Stimulated activated CD4-positive, alpha-beta T cell treated with anti-CD3 and anti-CD28 coated beads, Interleukin-15, amount 100 ng/mL, for 24 hours (primary cell): ENCODE measurements around the gene CFAP107.

ENCODE experiments used
- DNase-seq: peaks from one replicate; pipeline ENCODE4 v3.0.0-alpha.2; 2020

The CFAP107 gene

GRCh38 chr1:12745126-12745991 is 641 bp upstream of the CFAP107 start:
- DNase-seq = no peak

GRCh38 chr1:12748778-12749355 is 2.9 kb downstream of the CFAP107 start:
- DNase-seq = no peak

- DNase-seq = no peak
Observed at GRCh38 chr1:12754738-12755137, 8.7 kb downstream of the CFAP107 start.

- no peak for DNase-seq
Observed at GRCh38 chr1:12756273-12756672, 10.3 kb downstream of the CFAP107 start.

- no peak for DNase-seq
Observed at GRCh38 chr1:12756768-12757413, 10.9 kb downstream of the CFAP107 start.

GRCh38 chr1:12757836-12758235 is 11.8 kb downstream of the CFAP107 start:
- DNase-seq = no peak

- no peak for DNase-seq
Observed at GRCh38 chr1:12760256-12760795, 14.3 kb downstream of the CFAP107 start.

GRCh38 chr1:12761781-12762180 is 15.8 kb downstream of the CFAP107 start:
- DNase-seq = no peak

- no peak for DNase-seq
Observed at GRCh38 chr1:12762766-12763165, 16.8 kb downstream of the CFAP107 start.

GRCh38 chr1:12763479-12763878 is 17.5 kb downstream of the CFAP107 start:
- DNase-seq = no peak

- no peak for DNase-seq
Observed at GRCh38 chr1:12764016-12764415, 18.0 kb downstream of the CFAP107 start.

GRCh38 chr1:12769031-12769430 is 23.0 kb downstream of the CFAP107 start:
- no peak for DNase-seq

GRCh38 chr1:12769976-12770505 is 24.0 kb downstream of the CFAP107 start:
- DNase-seq = no peak

- DNase-seq = no peak
Observed at GRCh38 chr1:12770620-12771019, 24.6 kb downstream of the CFAP107 start.

GRCh38 chr1:12771186-12771585 is 25.2 kb downstream of the CFAP107 start:
- no peak for DNase-seq

GRCh38 chr1:12772520-12772919 is 26.5 kb downstream of the CFAP107 start:
- no peak for DNase-seq

GRCh38 chr1:12773438-12773837 is 27.4 kb downstream of the CFAP107 start, which contains the start of gene PRAMEF12:
Gene PRAMEF12 (plus strand): TSS chr1:12773738. CDS start chr1:12774868, 1,130 bp downstream.
- no peak for DNase-seq

- DNase-seq = no peak
Observed at GRCh38 chr1:12774801-12775345, 28.9 kb downstream of the CFAP107 start.

GRCh38 chr1:12775443-12775842 is 29.4 kb downstream of the CFAP107 start:
- no peak for DNase-seq

GRCh38 chr1:12776801-12777557 is 31.0 kb downstream of the CFAP107 start:
- DNase-seq = no peak

- no peak for DNase-seq
Observed at GRCh38 chr1:12778061-12778460, 32.1 kb downstream of the CFAP107 start.

GRCh38 chr1:12778907-12779306 is 32.9 kb downstream of the CFAP107 start:
- no peak for DNase-seq
